A549 (cell line): Measurements from ENCODE around the gene DGKD.

Experiments used
- CBX8 ChIP-seq: fragments of 200-600 bp; sonication (generic); IDR thresholded peaks from 2 replicates; pipeline ENCODE4 v1.6.1; 2016
- CEBPB ChIP-seq, 2 experiments: fragments of >200 bp in 1 of 2; sonication (Bioruptor Twin) in 1 of 2; formaldehyde crosslinking in 1 of 2; IDR thresholded peaks; 2 replicates each; pipeline ENCODE4 v1.6.1; 2012 to 2016
- CTCF ChIP-seq: fragments of >200 bp; sonication (Bioruptor Twin); formaldehyde crosslinking; IDR thresholded peaks from 3 replicates; pipeline ENCODE4 v1.5.1; 2016
- POLR2A ChIP-seq: IDR thresholded peaks from 2 replicates; pipeline ENCODE4 v1.6.1; 2012; ENCODE audit warnings: mild to moderate bottlenecking, low read length
- RCOR1 ChIP-seq: fragments of 150-350 bp; IDR thresholded peaks from 2 replicates; pipeline ENCODE4 v1.6.1; 2014; ENCODE audit warnings: antibody characterized with exemption, low read length, low read depth
- RFX5 ChIP-seq: fragments of 450-650 bp; IDR thresholded peaks from 2 replicates; pipeline ENCODE4 v1.7.1; 2014; ENCODE audit warnings: antibody characterized with exemption, mild to moderate bottlenecking, moderate library complexity
- SMC3 ChIP-seq: fragments of >200 bp; sonication (Bioruptor Twin); formaldehyde crosslinking; IDR thresholded peaks from 3 replicates; pipeline ENCODE4 v1.6.1; 2018; ENCODE audit warnings: inconsistent platforms
- TF ChIP-seq, protein P1 (sequence below): fragments of 250-450 bp; sonication (Bioruptor Pico); IDR thresholded peaks from 2 replicates; pipeline ENCODE4 v1.5.0; 2021; ENCODE audit warnings: mild to moderate bottlenecking, moderate library complexity, borderline replicate concordance

- TF ChIP-seq, protein P1, sequence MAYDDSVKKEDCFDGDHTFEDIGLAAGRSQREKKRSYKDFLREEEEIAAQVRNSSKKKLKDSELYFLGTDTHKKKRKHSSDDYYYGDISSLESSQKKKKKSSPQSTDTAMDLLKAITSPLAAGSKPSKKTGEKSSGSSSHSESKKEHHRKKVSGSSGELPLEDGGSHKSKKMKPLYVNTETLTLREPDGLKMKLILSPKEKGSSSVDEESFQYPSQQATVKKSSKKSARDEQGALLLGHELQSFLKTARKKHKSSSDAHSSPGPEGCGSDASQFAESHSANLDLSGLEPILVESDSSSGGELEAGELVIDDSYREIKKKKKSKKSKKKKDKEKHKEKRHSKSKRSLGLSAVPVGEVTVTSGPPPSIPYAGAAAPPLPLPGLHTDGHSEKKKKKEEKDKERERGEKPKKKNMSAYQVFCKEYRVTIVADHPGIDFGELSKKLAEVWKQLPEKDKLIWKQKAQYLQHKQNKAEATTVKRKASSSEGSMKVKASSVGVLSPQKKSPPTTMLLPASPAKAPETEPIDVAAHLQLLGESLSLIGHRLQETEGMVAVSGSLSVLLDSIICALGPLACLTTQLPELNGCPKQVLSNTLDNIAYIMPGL (CRISPR knock-in tag) = no peak
- TF ChIP-seq POLR2A = no peak
- TF ChIP-seq CEBPB (IDR thresholded peaks at IDR 0.05) = no peak
- no peak for TF ChIP-seq SMC3
- no peak for TF ChIP-seq CBX8
- no peak for TF ChIP-seq CTCF
- TF ChIP-seq RFX5 = no peak
- TF ChIP-seq RCOR1 = no peak
Observed at GRCh38 chr2:233433794-233434193, 79.5 kb downstream of the DGKD start.
